A673 (cell line): Measurements from ENCODE around the gene FAM50B.

ENCODE experiments used
- CTCF ChIP-seq: fragments of 300-800, 200-600 bp; sonication (generic); conservative IDR thresholded peaks from 2 replicates; pipeline ENCODE4 v1.5.1; 2017; ENCODE audit warnings: low read depth, mild to moderate bottlenecking, antibody characterized with exemption, low read length, moderate library complexity, mixed read lengths
- EZH2 ChIP-seq: fragments of 200-600 bp; sonication (generic); IDR thresholded peaks from 2 replicates; pipeline ENCODE4 v1.6.1; 2017; ENCODE audit warnings: borderline replicate concordance, low read depth, mild to moderate bottlenecking, mixed read lengths, antibody characterized with exemption, low read length; ENCODE audit not compliant: poor library complexity, severe bottlenecking

DNA sequence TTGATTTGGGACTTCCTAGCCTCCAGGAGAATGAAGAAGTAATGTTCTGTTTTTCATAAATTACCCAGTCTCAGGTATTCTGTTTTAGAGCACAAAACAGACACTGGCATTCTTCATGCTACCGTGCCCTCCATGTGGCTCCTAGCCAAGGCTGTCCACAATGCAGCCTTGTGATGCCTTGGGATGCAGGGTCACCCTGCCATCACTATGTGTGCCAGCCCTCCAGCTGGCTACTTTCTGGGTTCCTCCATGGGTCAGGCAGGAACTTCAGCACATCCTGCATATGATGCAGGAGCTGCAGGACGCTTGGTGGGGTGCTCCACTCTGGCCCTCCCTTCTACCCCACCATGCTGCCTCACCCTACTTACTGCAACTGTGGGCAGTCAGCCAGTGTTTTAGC is 38.0 kb upstream of the FAM50B start:
- TF ChIP-seq CTCF (no peak), EZH2 (no peak)
